ENCODE measurements around the gene SLC23A2.

GRCh38 chr20:4978050-4978918, 23.0 kb downstream of the SLC23A2 start:
- no peak for TF ChIP-seq POLR2AphosphoS5 (IDR thresholded peaks at IDR 0.05)
- no peak for TF ChIP-seq CTCF (IDR thresholded peaks at IDR 0.05)
